Right renal pelvis (tissue), 4 donors: ENCODE measurements around the gene NKPD1. TPM values are rescaled to one million over a fixed set of nuclear protein-coding genes. Genes with fewer than 3 reads are reported as not detected.

Experiments used
- DNase-seq, 4 donors: peaks; one replicate each; pipeline ENCODE4 v3.0.0-alpha.2; 2013; ENCODE audit warnings: low read depth in 4 of 4, low spot score in 3 of 4, missing footprints in 1 of 4
- polyA plus RNA-seq, 4 donors: library from polyadenylated mRNA; unstranded; fragments of 120-200 nt; gene quantifications; one replicate each; pipeline ENCODE4 v1.2.1, GENCODE V29; 2013; ENCODE audit not compliant: insufficient read length in 4 of 4

NKPD1 gene
- polyA plus RNA-seq, 4 donors, result 0.10 to 0.25 (median 0.11) TPM

DNA sequence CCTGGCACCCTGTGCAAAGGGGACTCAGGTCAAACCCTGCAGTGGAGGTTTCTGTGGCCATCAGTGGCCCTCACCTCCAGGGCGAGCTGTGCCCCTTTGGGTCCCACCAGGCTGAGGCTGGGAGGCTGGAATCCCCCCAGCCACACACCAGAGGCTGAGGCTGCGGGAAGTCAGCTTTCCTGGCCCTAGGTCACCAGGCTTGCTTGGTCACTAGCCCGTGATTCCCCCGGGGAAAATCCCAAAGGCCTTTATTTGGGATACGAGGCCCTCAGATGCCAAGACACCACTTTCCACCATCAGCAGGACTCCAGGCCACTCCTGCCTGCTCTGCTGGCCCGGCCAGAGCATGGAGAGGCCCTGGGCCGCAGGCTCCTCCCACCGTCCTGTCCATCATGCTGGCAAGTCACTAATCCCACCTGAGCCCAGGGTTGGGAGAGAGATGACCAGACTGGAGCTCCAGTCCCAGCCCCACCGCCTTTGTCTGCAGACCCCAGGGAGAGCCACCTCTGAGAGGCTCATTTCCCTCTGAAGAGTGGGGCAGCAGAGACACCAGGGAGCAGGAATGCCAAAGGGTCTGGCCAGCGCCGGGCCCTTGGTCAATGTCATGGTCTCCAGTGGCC, 4.7 kb downstream of the NKPD1 start:
- DNase-seq, result no peak

DNA sequence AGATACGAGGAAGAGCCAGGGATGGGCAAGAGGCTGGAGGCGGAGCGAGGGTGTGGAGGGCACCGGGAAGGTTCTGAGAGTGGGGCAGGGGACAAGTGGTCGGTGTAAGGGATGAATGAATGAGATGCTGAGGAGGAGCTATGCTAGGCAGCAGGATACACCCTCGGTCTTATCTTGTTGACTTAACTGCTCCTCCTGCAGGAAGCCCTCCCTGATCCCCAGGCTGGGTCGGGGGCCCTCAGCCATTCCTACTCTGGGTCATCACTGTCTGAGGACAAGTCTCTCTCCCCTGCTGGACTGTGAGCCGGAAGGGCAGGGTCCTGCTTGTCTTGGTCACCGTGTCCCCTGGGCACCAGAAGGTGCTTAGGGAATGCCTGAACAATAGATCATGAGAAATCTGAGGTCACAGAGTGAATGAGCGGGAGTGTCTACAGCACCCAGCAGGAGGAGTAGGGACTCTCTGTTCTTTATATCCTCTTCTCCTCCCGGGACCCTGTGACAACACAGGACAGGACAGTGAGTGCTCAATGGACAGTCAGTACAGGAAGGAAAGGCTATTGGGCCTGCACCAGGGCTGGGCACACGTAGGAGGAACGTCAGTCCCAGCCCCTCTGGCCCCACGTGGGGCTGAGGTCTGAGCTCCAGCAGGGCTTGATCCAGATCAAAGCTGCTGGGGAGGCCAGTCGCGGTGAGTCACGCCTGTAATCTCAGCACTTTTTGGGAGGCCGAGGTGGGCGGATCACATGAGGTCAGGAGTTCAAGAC, 6.5 kb downstream of the NKPD1 start:
- no peak for DNase-seq

DNA sequence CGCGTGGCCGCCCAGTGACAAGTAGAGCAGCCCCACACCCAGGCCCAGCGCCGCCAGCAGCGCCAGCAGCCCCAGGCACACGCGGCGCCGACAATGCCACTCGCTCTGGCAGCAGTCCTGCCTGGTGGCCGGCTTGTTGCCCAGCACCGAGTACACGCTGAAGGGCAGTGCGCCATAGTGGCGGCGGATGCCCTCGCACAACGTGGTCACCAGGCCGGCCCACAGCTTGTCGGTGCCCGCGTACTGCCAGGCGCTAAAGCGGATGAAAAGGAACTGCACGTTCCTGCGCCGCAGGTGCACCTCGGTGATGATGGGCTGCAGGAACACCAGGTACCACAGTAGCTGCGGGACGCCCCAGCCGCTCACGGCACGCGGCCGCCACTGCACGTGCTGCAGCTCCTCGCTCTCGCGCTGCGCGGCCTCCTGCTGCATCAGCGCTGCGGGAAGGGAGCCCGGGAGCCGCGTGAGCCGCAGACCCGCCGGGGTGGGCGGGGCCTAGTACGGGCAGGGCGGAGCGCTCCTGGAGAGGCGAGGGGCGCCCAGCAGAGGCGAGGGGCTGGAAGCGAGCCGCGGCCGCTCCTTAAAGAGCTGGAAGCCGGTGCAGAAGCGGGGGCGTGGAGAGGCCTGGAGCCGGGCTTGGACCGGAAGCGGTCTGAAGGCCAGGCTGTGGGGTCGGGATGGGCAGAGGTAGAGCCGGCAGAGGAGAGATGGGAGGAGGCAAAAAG, 7.3 kb downstream of the NKPD1 start:
- DNase-seq, result no peak

DNA sequence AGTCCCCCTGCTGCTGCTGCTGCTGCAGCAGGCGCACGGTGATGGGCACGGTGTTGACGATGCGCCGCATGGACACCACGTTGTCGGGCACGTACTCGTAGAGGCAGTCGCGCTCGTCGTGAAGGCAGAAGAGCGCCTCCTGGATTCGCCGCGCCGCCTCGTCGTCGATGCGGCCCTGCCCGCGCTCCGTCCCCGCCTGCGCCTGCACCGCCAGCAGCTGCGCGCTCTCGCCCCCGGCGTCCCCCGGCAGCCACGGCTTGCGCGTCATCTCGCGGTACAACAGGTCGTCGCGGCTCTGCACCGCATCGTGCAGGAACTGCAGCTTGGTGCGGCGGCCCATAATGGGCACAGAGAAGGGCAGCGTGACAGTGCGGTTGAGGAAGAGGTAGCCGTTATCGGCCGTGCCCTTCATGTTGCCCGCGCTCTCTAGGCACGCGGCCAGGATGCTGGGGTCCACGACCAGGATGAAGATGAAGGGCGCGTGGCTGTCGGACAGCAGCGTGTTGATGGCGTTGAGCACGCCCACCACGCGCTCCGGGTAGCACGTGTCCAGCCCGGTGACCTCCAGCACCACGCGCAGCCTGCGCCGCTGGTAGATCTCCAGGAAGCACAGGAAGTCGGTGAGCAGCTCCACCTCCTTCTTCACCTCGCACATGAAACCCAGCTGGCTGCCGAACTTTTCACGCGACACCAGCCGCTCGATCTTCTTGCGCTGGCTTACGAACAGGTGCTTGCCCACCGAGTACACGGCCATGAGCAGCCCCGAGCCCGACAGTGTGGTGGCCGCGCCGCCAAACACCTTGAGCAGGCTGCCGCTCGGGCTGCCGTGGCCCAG, 8.1 kb downstream of the NKPD1 start:
- DNase-seq, result no peak

DNA sequence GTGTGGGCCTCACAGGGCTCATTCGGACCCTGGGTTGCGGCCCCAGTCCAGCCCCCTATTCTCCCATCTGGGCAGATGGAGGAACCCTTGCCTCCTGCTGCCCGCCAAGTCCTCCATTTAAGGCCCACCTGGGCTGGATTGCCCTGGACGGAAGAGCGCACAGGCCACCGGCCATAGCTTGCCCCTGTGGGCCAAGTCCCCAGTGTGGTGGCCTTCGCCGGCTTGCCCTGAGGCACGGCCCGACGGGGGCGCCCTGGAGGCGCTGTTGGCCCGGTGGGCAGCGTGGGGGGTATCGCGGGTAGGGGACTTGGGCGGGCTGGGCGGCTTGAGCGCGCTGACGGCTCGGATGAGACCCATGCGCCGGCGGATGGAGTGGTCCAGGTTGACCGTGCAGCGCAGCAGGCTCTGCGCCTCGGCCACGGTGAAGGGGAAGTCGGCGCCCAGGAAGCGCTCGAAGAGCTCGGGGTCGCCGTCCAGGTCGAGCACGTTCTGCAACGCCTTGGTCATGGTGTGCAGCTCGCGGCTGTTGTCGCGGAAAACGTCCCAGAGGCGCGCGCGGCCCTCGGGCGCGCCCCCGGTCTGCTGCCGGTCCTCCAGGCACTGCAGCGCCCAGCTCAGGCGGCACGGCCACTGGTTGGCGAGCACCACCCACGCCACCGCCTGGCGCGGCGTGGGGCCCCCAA, 8.8 kb downstream of the NKPD1 start:
- DNase-seq, result no peak

DNA sequence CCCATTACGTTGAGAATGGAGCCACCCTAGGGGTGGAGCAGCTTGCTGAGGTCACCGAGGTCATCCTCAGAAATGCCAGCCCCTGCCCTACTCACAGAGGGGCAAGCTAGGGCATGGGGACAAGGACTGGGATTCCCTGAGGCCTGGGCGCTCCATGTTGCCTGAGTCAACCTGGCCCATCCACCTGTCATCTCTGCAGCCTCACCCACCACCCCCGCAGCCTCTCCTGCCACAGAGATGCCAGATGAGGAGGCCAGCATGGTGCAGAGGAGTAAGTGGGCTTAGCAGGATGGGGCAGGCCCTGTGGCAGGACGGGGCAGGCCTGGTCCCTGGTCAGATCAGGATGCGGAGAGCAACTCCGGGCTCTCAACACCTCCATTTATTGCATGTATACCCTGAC, 9.5 kb downstream of the NKPD1 start:
- no peak for DNase-seq

DNA sequence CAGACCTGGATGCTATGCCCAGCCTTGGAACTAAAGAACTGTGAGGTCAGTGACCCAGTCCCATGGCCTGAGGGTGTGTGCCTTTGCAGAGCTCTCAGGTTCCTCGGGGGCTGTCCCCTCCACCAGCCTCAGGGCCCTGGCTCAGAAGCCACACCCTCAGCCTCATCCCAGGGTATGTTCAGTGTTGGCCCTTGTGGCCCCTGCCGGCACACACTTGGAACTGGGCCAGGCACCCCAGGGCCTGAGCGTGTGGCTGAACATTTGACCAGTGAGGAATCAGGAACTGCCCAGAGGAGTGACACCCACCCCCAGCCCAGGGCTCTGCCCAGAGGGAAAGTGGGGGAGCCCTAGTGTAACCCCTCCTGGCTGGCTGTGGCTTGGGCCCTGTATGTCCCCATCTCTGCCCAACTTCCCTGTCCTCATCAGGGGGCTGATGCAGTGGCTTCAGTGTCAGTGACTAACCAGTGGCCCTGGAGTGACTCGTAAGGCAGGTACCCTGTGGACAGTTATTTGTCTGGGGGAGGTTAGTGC, 10.0 kb downstream of the NKPD1 start:
- no peak for DNase-seq

DNA sequence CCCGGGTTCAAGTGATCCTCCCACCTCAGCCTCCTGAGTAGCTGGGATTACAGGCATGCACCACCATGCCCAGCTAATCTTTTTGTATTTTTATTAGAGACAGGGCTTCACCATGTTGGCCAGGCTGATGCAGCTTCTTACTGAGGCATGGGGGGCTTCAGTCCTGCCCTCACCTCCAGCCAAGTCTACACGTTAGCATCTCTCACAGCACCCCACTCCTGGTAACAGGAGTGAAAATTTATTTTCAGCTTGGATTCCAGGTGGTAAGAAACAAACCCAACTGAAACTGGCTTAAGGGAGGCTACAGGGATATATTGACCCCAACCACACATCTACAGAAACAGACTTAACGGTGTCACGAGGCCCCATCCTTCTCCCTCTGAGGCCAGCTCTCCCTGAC, 10.6 kb downstream of the NKPD1 start:
- DNase-seq, result no peak

DNA sequence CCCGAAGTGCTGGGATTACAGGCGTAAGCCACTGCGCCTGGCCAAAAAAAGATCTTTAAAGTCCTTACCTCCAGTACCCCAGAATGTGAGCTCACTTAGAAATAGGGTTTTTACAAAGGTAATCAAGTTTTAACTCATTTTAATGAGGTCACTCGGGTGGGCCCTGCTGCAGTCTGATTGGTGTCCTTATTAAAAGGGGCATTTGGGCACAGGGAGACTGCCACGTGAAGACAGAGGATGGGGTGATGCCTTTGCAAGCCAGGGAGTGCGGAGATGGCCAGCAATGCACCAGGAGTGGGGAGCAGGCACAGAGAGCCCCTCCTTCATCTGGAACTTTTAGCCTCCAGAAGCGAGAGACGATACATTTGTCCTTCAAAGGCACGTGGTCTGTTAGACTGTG, 11.7 kb downstream of the NKPD1 start:
- DNase-seq, result no peak

DNA sequence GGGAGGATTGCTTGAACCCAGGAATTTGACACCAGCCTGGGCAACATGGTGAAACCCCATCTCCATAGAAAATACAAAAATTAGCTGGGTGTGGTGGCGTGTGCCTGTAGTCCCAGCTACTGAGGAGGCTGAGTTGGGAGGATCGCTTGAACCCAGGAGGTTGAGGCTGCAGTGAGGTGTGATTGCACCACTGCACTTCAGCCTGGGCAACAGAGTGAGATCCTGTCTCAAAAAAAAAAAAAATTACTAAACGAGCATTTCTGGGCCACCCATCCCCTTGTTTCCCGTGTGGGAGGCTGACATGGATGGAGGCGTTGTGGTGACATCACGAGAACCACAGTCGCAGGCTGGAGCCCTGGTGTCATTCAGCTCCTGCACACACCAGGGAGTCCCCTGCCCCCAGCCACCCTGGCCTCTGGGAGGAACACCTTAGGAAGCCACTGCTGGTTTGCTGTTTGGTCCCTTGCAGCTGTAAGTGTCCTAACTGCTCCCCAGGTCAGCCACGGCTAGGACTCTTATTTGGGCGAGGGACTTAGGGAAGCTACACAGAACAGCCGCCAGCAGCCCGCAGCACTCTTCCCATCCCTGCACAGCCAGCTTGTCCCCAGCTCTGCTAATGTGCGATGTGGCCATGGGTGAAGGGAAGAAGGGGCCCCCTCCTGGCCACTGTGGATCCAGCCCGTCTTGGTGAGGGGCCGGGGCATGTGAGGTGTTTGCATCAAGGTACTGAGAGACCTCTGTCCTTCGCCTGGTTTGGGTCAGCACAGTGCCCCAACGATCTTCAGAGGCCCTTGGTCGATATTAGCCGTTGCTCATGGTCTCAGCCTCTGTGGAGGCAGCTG, 12.7 kb downstream of the NKPD1 start:
- DNase-seq, result no peak

DNA sequence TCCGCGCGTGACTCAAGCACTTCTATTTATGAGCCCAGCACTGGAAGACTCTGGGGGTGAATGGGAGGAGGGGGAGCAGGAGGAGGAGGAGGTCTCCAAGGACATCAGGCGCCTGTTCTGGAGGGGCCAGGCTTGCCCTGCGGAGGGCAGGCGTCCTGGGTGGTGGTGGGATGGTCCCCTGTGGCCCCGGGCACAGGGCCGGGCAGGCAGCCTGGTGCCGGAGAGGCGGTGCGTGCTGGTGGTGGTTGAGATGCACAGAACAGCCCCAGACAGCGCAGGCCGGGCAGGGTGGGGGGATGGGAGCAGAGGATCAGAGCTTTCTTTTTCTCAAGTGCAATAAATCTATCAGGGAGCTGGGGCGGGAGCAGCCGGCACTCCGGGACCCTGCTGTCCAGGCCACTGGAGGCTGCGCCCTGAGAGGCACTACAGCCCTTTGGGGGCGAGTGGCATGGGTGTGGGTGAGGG, 14.0 kb downstream of the NKPD1 start:
- DNase-seq, result no peak

DNA sequence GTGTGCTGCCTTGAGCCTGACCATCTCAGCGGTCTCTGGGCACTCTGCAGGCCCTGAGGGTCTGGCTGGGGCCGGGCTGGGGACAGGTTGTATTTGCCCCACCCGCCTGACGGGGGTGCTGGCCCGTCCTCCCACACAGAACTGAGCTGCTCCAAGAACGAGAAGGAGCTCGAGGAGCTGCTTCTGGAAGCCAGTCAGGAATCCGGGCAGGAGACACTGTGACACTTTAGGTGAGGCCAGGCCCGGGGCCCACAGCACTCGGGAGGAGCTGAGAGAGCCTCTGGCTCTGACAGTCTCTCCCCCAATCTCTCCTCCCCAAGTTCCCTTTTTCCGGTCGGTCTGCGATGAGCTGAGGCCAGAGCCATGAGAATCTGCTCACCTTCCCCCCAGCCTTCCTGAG, 14.5 kb downstream of the NKPD1 start:
- DNase-seq, result no peak

DNA sequence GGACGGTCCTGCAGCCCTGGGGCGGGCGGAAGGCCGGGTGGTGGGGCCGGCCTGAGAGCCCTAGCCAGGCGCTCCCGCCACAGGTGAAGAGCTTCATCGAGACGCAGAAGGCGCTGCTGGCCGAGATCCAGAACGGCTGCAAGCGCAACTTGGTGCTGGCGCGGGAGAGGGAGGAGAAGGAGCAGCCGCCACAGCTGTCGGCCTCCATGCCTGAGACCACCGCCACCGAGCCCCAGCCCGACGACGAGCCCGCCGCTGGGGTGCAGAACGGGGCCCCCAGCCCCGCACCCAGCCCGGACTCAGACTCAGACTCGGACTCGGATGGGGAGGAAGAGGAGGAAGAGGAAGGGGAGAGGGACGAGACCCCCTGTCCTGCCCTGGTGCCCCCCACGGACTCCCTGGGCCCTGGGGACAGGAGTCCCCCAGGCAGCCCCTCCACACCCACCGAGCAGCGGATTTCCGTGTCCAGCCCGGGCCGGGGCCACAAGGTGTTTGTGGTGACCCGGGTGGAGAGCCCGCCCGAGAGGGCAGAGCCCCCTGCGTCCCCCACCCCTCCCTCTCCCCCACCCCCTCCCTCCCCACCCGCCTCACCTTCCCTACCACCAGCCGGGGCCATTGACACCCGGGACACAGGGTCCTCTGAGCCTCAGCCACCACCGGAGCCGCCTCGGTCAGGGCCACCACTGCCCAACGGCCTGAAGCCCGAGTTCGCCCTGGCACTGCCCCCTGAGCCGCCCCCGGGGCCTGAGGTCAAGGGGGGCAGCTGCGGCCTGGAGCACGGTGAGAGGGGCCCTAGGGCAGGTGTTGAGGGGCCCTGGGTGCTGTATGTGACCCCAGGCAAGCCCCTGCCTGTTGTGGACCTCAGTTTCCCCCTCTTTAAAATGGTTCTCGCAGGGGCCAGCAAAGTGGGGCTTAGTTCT, 15.3 kb downstream of the NKPD1 start:
- no peak for DNase-seq

DNA sequence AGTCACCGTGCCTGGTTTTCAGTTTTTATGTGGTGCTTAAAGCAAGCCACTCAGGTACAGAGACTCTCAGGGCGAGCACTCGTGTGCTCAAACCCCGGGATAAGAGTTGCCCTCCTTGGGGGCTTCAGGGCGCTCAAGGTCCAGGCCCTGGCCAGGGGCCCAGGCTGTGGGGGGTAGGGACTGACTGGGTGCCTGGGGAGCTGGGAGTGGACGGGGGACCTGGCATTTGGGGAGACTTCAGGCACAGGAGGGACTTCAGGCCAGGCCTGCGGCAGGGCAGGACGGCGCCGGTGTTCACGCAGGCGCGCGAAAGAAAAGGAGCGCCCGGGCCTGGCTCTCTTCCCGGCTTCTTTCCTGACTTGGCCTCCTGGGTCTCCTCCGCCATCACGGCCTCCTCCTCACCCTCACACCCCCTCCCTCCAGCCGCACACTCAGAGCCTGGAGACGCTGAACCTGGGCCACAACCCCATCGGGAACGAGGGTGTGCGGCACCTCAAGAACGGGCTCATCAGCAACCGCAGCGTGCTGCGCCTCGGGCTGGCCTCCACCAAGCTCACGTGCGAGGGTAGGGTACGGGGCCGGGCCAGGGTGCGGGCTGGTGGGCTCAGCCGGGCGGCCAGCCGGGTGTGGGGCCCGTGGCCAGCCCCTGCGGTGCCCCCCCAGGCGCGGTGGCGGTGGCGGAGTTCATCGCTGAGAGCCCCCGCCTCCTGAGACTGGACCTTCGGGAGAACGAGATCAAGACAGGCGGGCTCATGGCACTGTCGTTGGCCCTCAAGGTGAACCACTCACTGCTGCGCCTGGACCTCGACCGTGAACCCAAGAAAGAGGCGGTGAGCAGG, 16.1 kb downstream of the NKPD1 start:
- no peak for DNase-seq

DNA sequence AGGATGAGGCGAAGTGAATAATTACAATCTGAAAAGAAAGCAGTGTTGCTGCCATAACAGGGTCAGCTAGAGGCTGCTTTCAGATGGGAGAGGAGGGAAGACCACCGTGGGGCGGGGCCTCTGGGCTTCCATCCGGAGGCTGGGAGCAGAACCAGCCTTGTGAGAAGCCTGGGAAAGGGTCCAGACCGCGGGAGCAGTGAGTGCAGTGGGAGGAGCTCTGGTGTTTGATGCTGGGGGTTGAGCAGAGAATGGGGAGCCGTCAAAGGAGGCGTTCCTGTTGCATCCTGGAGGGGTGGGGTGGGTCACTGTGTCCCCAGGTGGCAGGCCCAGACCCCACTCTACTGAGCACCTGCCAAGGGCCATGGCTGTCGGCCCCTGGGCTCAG, 18.1 kb downstream of the NKPD1 start:
- no peak for DNase-seq

DNA sequence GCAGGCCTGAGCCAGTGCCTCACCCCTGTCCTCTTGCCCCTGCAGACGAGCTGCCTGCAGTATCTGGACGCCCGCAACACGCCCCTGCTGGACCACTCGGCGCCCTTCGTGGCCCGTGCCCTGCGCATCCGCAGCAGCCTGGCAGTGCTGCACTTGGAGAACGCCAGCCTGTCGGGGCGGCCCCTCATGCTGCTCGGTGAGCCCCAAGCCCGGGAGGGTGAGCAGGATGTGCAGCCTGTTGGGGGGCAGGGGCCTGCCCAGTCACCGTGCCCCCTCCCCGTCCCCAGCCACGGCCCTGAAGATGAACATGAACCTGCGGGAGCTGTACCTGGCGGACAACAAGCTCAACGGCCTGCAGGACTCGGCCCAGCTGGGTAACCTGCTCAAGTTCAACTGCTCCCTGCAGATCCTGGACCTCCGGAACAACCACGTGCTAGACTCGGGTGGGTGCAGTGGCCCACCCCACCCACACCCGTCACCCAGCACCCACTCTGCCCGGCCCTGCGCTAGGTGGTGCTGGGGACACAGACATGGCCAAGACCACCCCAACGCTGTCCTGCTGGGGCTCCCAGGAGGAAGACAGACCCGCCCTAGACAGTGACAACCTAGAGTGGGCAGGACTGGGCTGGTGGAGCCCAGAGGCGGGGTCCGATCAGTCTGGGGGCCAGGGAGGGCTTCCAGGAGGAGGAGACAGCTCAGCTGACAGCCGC, 18.6 kb downstream of the NKPD1 start:
- no peak for DNase-seq
